Activated CD8-positive, alpha-beta T cell treated with anti-CD3 and anti-CD28 coated beads for 36 hours (primary cell): ENCODE results near the gene NPRL2. TPM values are rescaled to one million over a fixed set of nuclear protein-coding genes. Genes with fewer than 3 reads are reported as not detected.
A peak's percentile ranks its signal among the peaks of the same experiment; 100 is the strongest.

Experiments
- ATAC-seq: fragments of 200-7000 bp; cut with Tn5 transposase; one replicate; pipeline ENCODE4 v1.10.0; 2021; ENCODE audit warnings: mild to moderate bottlenecking, moderate library complexity
- CTCF ChIA-PET: fragments of 350-600 bp; sonication (Branson Sonifier 250); formaldehyde crosslinking; loops from one replicate; lab custom pipeline; 2021; ENCODE audit warnings: antibody characterized with exemption; lab: Charles Lee
- POLR2A ChIA-PET: fragments of 350-600 bp; sonication (Branson Sonifier 250); formaldehyde crosslinking; loops from one replicate; lab custom pipeline; 2021; ENCODE audit warnings: antibody characterized with exemption; lab: Charles Lee
- DNase-seq: peaks from one replicate; pipeline ENCODE4 v3.0.0-alpha.2; 2020
- H3K27ac Mint-ChIP-seq: one replicate; pipeline ENCODE4 v1.8.0; 2021; ENCODE audit warnings: mild to moderate bottlenecking, mixed read lengths
- H3K27me3 Mint-ChIP-seq: one replicate; pipeline ENCODE4 v1.8.0; 2021; ENCODE audit warnings: mixed read lengths
- H3K36me3 Mint-ChIP-seq: one replicate; pipeline ENCODE4 v1.8.0; 2021; ENCODE audit warnings: low read depth, mixed read lengths
- H3K4me1 Mint-ChIP-seq: one replicate; pipeline ENCODE4 v1.8.0; 2021; ENCODE audit warnings: low read depth, mixed read lengths
- H3K4me3 Mint-ChIP-seq: one replicate; pipeline ENCODE4 v1.8.0; 2021; ENCODE audit warnings: mild to moderate bottlenecking, moderate library complexity, mixed read lengths
- H3K9me3 Mint-ChIP-seq: one replicate; pipeline ENCODE4 v1.8.0; 2021; ENCODE audit warnings: mixed read lengths
- CTCF ChIP-seq: fragments of 200-600 bp; IDR thresholded peaks from one replicate; pipeline ENCODE4 v1.8.0; 2022; ENCODE audit warnings: antibody characterized with exemption, mild to moderate bottlenecking
- intact Hi-C: fragments of 100-400 bp; cut with micrococcal nuclease; formaldehyde crosslinking; loops from one replicate; pipeline ENCODE4 v1.10.0; 2022
- total RNA-seq, 2 experiments: library from RNA; stranded (reverse); gene quantifications; one replicate each; pipeline ENCODE4 v1.2.3, GENCODE V29; 2021

The NPRL2 gene
- total RNA-seq, 2 experiments from 2014 or later, result 41.3 to 44.7 TPM

DNA sequence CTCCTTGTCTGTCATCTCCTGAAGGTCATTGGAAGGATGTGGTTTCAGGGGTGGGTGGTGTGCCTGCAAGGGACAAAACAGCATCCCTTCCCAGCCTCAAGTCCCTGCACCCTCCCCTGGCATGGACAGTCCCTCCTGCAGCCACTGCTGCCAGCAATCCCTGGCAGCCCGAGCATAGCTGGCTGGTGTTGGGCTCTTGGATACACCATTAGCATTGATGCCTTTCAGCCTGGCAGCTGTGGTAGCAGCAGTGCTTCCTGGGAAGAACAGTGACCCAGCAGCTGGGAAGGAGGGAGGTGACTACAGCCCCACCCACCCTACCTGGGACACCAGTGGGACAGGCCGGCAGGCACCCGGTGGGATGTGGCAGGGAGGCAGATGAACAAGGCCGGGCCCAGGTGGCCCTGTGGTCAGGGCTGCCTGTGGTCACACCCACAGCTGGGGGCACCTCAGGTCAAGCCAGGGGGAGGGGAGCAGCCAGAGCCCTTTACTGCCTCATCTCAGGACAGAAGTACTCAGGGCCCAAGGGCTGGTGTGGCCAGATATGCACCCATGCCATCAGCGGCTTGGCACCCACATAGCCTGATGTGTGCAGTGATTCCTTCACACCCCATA lies 41.6 kb upstream of the NPRL2 start:
- ChIA-PET CTCF (interaction anchor here (0.8 to 3.0 kb wide), 4 partner anchors 23 to 150 kb away, joined by 3 to 11 read pairs (median 5); no protein-coding TSS in a partner anchor), POLR2A (no interaction called here)
- DNase-seq (no peak), ATAC-seq (peak; percentile 55)
- no peak overlapping the region for H3K4me3 Mint-ChIP-seq
- intact Hi-C loops, result no loop called here
- H3K27me3 Mint-ChIP-seq, result no peaks in the 10 kb centered on the region
- no peaks in the 10 kb centered on the region for H3K36me3 Mint-ChIP-seq
- TF ChIP-seq CTCF, result no peak
- peaks cover 6% of the 10 kb centered on the region for H3K4me1 Mint-ChIP-seq
- H3K9me3 Mint-ChIP-seq, result no peaks in the 10 kb centered on the region
- no peak overlapping the region for H3K27ac Mint-ChIP-seq

DNA sequence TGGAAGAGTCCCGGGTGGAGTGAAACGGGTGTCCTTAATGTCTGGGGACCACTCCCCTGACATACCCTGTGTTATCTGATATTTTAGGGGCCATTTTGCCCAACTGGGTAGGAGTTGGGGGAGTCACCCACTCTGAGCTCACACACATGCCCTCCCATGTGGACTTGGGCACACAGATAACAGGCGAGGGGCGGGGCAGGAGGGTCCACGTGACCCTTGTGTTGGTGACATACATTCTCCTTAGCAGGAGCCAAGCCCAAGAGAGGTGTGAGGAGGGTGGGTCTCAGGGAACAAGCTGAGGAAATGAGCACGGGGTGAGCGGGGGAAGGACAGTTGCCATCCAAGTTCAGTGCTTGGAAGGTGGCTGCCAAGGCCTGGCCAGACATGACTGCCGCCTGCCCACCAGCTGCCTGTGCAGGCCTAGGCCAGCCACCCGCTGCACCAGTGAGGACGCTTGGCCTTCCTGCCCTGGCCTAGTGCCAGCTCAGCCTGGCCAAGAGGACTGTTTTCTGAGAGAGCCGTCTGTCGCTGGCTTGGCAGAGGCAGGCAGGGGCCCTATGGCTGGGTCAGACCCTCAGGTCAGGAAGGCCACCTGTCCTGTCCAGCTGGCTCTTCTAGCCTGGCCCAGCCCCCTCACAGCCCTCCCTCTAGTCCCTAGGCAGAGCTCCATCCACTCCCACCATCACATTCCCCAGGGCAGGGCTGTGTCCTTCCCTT lies 40.1 kb upstream of the NPRL2 start:
- Mint-ChIP-seq H3K36me3 (no peaks in the 10 kb centered on the region), H3K9me3 (no peaks in the 10 kb centered on the region), H3K27me3 (no peaks in the 10 kb centered on the region), H3K4me1 (peaks cover 6% of the 10 kb centered on the region), H3K4me3 (no peak overlapping the region), H3K27ac (no peak overlapping the region)
- ATAC-seq, result no peak
- CTCF ChIA-PET, result interaction anchor here (1.3 to 3.0 kb wide), 3 partner anchors 44 to 159 kb away, joined by 3 to 11 read pairs (median 7); no protein-coding TSS in a partner anchor
- no peak for DNase-seq
- POLR2A ChIA-PET, result interaction anchor here (0.9 to 1.5 kb wide), 2 partner anchors 26 to 41 kb away, joined by 3 to 5 read pairs; no protein-coding TSS in a partner anchor
- TF ChIP-seq CTCF, result no peak
- intact Hi-C loops, result no loop called here

DNA sequence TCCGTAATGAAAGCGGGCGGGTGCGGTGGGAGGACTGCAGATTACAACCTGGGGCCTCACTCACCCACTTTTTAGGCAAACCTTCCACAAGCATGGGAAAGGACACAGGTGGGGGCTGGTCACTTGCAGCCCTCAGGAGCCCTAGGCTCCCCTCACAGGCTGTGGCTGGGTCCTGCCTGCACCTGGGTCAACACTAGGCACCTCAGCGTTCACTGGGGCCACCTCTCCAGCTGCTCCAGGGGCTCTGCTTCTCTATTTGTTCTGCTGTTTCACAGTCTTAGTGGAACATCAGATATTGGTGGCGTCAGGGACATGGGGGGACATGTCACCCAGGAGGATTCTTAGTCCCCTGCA lies 38.8 kb upstream of the NPRL2 start:
- H3K9me3 Mint-ChIP-seq, result no peaks in the 10 kb centered on the region
- intact Hi-C loops, result no loop called here
- no peak for DNase-seq
- no peak overlapping the region for H3K27ac Mint-ChIP-seq
- ChIA-PET POLR2A (no interaction called here), CTCF (interaction anchor here (1.0 kb wide), 1 partner anchor 42 kb away, joined by 3 read pairs; no protein-coding TSS in a partner anchor)
- H3K36me3 Mint-ChIP-seq, result no peaks in the 10 kb centered on the region
- H3K4me3 Mint-ChIP-seq, result no peak overlapping the region
- no peak for TF ChIP-seq CTCF
- peaks cover 6% of the 10 kb centered on the region for H3K4me1 Mint-ChIP-seq
- no peak for ATAC-seq
- no peaks in the 10 kb centered on the region for H3K27me3 Mint-ChIP-seq

DNA sequence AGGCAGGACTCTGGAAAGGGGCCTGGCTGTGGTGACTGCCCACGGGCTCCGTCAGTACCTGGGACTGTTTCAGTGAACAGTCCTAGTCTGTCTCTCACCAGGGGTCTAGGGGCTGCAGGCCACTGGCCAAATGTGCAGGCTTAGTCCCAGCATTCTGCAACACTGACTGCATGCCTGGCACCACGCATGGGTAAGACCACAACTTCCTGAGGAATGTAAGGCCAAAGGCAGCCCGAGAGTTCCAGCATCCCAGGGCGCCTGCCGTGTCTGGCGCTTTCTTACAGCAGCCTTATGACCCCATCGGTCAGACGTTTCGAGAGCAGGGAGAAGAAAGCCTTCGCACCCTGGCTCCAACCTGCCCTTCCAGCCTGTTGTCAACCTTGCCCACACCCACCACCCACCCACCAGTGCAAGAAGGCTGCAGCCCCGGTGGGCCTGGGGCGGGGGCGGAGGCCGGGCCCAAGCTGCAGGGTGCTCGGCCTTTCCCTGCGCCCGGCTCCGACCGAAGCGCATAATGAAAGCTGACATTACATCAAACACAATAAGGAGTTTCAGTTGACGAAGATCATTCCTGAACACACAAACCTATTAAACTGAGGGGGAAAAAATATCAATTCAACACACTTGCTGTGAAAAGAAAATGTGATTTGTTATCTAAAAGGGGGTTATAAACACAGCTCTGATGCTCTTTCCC lies 38.3 kb upstream of the NPRL2 start:
- DNase-seq (no peak), ATAC-seq (no peak)
- no peaks in the 10 kb centered on the region for H3K36me3 Mint-ChIP-seq
- H3K9me3 Mint-ChIP-seq, result no peaks in the 10 kb centered on the region
- TF ChIP-seq CTCF, result peak; percentile 3
- intact Hi-C loops, result no loop called here
- no peak overlapping the region for H3K27ac Mint-ChIP-seq
- ChIA-PET POLR2A (no interaction called here), CTCF (interaction anchor here (1.0 kb wide), 1 partner anchor 42 kb away, joined by 3 read pairs; no protein-coding TSS in a partner anchor)
- peaks cover 6% of the 10 kb centered on the region for H3K4me1 Mint-ChIP-seq
- no peak overlapping the region for H3K4me3 Mint-ChIP-seq
- H3K27me3 Mint-ChIP-seq, result no peaks in the 10 kb centered on the region
